Measurements from ENCODE around the gene PKP3.
A peak's percentile ranks its signal among the peaks of the same experiment; 100 is the strongest.
"Not testable (repeated sequence)": the region's sequence is repeated elsewhere in the genome, so short reads cannot be mapped to it uniquely, and the experiment has no call there.

PKP3 gene

DNA sequence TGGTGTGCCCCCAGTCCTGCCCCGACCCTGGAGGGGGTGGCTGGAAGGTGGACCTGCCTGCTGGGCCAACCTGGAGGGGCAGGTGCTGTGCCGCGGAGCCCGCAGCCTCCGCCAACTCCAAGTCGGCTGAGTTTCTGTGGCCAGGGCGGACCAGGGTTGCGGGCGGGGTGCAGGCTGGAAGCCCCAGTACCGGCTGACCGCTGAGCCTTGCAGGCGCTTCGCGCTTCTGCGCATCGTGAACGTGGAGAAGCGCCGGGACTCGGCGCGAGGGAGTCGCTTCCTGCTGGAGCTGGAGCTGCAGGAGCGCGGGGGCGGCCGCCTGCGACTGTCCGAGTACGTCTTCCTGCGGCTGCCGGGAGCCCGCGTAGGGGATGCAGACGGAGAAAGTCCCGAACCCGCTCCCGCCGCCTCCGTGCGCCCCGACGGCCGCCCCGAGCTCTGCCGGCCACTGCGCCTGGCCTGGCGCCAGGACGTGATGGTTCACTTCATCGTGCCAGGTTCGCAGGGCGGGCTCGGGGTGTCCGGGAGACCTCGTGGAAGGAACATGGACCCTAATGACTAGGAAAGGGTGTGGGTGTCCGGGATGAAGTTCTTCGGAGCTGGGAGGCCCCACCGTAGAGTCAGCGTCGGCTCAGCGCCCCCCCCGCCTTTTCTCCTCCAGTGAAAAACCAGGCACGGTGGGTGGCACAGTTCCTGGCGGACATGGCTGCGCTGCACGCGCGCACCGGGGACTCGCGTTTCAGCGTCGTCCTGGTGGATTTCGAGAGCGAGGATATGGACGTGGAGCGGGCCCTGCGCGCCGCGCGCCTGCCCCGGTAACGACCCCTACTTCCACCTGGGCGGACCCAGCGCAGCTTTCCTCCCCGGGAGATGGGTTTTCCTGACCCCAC lies 14.6 kb upstream of the PKP3 start:
- DNase-seq: no peak

DNA sequence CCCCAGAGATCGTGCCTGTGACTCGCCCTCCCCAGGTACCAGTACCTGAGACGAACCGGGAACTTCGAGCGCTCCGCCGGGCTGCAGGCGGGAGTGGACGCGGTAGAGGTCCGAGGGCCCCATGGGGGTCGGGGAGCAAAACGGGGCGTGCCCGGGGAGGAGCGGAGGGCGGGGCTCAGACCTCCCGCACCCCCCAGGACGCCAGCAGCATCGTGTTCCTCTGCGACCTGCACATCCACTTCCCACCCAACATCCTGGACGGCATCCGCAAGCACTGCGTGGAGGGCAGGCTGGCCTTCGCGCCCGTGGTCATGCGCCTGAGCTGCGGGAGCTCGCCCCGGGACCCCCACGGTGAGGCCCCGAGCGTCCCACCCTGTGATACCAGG lies 13.9 kb upstream of the PKP3 start:
- no peak for DNase-seq

GRCh38 chr11:380491-380890 lies 13.5 kb upstream of the PKP3 start:
- DNase-seq: no peak

DNA sequence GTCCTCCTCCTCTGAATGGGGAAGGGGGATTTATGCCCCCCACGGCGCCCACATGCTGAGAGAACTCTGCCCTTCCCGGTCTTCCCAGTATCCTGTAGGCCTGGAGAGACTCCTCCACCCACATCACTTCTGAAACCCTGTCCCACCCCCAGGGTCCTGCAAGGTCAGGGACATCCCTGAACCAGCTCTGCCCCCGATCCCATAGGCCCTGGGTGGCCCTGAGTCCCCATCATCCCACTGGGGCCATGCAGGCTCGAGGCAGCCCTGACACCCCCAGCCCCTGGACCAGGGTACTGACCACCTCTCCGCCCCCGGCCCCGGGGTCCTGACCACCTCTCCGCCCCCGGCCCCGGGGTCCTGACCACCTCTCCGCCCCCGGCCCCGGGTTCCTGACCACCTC lies 13.0 kb upstream of the PKP3 start:
- DNase-seq: no peak

DNA sequence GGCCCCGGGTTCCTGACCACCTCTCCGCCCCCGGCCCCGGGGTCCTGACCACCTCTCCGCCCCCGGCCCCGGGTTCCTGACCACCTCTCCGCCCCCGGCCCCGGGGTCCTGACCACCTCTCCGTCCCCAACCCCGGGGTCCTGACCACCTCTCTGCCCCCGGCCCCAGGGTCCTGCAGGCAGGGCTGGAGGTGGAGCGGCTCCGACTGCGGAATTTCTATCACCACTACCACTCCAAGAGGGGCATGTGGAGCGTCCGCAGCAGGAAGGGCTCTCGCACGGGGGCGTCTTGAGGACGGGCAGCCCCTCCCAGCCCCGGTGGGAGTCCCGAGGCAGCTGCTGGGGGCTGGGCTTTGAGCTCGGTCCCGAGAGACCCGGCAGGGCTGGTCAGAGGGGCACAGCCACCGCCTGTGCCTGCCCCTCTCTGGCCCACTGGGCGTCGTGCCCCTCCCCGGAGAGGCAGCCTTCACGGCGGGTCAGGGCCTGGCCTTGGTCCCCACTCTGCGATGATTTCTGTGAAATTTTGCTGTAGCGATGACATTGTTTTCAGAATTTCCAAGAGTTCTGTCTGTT lies 12.4 kb upstream of the PKP3 start:
- DNase-seq: no peak

DNA sequence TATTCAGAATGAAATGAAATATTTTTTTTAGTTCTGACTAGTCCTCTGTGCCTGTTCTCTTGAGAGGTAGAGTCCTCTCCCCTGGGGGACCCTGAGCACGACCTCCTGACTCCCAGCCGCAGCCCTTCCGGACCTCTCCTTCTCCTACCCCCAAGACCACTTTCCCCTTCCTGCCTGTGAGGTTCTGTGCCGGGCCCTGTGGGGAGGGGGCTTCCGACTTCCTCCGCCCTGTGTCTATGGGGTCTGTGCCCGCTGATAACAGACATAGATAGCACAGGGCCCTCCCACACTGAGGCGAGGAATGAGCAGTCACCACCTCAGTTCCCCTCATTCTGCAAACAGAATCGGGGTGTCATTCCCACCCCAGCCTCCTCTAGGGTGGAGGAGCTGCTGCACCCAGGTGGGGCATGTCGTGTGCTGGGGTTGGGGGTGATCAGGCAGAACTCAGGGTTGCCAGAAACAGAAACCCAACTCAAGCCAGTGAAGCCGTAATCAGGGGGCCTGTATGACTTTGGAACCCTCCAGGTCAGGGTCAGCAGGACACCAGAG lies 11.9 kb upstream of the PKP3 start:
- DNase-seq: no peak

- no peak for DNase-seq
These were observed 10.6 kb upstream of the PKP3 start for GRCh38 chr11:383431-383830.

DNA sequence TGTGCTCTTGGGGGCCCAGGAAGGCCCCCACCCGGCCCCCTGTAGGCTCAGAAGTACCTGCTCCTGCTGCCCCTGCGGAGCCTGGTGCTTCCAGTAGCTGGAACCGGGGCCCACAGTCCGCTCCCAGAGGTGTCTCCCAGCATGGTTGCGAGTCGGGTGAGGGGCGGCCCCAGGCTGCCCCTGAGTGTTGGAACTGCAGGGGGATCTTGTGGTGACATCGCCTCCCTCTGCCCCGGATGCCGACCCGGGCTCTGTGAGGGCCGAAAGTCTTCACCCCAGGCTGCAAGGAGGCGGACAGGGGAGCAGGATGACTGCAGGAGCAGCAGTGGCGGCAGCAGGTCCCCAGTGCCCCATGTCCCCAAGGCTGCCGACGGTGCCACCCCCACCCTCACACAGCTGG lies 9.5 kb upstream of the PKP3 start:
- DNase-seq: no peak

- DNase-seq: no peak
These were observed 8.2 kb upstream of the PKP3 start for GRCh38 chr11:385594-386351.

- DNase-seq: no peak
These were observed 7.5 kb upstream of the PKP3 start for GRCh38 chr11:386483-386882.

DNA sequence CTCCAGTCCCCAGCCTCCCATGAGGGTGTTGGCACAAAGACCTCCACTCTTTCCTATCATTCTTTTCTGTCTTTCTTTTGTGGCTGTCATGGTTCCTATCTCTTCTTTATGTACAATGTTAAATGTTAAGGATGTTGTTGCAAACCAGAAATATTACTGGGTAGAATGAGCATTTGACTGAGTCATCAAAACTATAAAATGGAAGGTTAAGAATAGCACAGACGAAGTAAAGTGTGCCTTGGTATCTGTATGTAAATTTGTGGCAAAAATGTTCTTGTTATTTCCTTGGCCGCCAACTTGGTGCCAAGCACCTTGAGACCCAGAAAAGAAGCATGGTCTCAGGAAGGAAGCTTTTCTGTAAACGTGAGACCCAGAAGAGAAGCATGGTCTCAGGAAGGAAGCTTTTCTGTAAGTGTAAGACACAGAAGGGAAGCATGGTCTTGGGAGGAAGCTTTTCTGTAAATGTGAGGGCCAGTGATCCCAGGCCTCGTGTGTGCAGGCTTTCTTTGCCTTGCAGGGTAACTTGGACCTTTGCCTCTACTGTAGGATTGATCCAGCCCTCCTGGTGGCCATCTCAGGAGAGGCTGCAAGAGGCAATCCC lies 6.7 kb upstream of the PKP3 start:
- DNase-seq: no peak

- not testable (repeated sequence) for DNase-seq
These were observed 4.6 kb upstream of the PKP3 start for GRCh38 chr11:389369-389768.

- no peak for DNase-seq
These were observed 3.8 kb upstream of the PKP3 start for GRCh38 chr11:390175-390574.

GRCh38 chr11:391117-392017 lies 2.6 kb upstream of the PKP3 start:
- no peak for DNase-seq

DNA sequence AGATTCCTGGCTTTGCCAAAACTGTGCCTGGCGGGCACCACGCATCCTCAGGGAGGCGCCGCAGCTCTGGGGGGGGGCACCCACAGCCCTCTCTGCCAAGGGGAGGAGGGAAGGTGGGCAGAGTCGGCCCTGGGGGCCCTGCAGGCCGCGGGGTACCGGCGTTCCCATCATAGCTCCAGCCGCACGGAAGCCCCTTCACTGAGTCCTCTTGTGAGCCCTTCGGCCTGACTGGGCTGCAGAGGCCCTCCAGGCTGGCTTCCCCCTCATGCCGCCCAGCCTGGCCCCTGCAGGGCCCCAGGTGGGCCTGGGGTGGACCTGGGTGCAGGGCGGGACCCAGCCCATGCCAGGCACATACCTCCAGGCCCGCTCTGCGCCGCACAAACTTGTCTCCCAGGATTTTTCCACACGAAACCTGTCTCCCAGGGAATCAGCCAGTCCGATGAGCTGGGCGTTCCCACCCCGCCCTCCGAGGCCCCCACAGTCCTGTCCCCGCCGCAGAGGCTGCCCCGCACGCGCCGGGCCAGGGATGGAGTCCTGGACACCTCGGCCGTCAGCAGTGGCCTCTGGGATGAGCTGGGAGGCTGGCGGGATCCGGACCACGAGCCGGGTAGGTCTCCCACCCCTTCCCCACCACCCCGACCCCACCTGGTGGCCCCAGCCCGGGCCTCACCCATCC lies 1.8 kb upstream of the PKP3 start:
- no peak for DNase-seq

- peak; percentile 89 for DNase-seq
These were observed 583 bp upstream of the PKP3 start for GRCh38 chr11:393219-394033.

DNA sequence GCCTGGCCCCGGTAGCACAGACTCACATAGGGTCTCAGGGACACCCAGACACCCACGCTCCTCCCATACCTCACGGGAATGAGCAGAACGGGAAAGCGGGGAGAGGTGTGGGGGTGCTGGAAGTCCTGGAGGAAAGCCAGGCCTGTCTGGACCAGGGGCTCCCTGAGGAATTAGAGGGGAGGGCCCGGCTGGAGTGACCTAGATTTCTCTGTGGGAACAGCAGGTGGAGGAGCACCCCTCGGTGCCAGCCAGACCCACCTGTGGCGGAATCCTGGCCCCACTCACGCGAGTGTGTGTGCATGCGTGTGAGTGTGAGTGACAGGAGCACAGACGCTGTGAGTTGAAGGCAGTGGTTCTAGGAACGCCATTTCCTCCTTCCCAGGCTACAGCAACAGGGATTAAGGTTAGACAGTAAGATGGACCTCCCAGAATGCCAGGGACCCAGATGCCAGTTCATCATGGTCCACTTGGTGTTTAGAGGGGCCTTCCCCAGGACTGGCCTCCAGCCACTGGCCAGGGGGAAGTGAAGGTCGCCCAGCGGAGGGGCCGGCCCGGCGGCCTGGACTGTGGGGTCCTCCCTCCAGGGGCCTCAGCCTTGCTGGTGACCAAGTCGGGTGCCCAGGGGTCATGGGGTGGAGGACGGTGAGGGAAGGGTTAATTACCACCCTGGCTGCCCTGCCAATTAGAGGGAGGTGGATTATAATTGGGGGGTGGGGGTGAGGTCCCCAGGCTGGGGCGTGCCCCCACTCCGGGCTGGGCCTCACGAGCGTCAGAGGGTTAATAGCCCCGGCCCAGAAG lies 1.0 kb downstream of the PKP3 start:
- no peak for DNase-seq

GRCh38 chr11:395866-396265 lies 1.9 kb downstream of the PKP3 start:
- no peak for DNase-seq

- no peak for DNase-seq
These were observed 2.5 kb downstream of the PKP3 start for GRCh38 chr11:396511-396947.
